ENCODE results near the gene DPF3.

DNA sequence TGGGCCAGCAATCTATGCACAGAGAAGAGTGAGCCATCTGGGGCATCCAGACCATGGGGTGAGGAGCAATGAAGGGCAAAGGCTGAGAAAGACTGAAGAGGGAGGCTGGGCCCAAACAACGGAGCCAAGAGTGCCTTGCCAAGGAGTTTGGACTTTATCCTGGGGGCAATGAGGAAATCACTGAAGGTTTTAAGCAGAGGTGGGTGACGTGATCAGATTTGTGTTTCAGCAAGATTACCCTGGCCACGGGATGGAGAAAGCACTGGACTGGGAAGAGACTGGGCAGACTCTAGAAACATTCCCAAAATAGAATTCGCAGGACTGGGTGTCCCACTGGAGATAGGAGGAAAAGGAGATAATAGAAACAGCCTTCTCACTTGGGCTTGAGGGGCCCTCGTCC lies 65.3 kb downstream of the DPF3 start:
- TF ChIP-seq, protein P1, sequence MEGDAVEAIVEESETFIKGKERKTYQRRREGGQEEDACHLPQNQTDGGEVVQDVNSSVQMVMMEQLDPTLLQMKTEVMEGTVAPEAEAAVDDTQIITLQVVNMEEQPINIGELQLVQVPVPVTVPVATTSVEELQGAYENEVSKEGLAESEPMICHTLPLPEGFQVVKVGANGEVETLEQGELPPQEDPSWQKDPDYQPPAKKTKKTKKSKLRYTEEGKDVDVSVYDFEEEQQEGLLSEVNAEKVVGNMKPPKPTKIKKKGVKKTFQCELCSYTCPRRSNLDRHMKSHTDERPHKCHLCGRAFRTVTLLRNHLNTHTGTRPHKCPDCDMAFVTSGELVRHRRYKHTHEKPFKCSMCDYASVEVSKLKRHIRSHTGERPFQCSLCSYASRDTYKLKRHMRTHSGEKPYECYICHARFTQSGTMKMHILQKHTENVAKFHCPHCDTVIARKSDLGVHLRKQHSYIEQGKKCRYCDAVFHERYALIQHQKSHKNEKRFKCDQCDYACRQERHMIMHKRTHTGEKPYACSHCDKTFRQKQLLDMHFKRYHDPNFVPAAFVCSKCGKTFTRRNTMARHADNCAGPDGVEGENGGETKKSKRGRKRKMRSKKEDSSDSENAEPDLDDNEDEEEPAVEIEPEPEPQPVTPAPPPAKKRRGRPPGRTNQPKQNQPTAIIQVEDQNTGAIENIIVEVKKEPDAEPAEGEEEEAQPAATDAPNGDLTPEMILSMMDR (IDR thresholded peaks at IDR 0.05): no peak
- TF ChIP-seq, protein P2, sequence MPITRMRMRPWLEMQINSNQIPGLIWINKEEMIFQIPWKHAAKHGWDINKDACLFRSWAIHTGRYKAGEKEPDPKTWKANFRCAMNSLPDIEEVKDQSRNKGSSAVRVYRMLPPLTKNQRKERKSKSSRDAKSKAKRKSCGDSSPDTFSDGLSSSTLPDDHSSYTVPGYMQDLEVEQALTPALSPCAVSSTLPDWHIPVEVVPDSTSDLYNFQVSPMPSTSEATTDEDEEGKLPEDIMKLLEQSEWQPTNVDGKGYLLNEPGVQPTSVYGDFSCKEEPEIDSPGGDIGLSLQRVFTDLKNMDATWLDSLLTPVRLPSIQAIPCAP (CRISPR knock-in tag; IDR thresholded peaks at IDR 0.05): no peak
- TF ChIP-seq, protein P3, sequence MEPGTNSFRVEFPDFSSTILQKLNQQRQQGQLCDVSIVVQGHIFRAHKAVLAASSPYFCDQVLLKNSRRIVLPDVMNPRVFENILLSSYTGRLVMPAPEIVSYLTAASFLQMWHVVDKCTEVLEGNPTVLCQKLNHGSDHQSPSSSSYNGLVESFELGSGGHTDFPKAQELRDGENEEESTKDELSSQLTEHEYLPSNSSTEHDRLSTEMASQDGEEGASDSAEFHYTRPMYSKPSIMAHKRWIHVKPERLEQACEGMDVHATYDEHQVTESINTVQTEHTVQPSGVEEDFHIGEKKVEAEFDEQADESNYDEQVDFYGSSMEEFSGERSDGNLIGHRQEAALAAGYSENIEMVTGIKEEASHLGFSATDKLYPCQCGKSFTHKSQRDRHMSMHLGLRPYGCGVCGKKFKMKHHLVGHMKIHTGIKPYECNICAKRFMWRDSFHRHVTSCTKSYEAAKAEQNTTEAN (CRISPR knock-in tag; IDR thresholded peaks at IDR 0.05): no peak
- TF ChIP-seq, protein P4, sequence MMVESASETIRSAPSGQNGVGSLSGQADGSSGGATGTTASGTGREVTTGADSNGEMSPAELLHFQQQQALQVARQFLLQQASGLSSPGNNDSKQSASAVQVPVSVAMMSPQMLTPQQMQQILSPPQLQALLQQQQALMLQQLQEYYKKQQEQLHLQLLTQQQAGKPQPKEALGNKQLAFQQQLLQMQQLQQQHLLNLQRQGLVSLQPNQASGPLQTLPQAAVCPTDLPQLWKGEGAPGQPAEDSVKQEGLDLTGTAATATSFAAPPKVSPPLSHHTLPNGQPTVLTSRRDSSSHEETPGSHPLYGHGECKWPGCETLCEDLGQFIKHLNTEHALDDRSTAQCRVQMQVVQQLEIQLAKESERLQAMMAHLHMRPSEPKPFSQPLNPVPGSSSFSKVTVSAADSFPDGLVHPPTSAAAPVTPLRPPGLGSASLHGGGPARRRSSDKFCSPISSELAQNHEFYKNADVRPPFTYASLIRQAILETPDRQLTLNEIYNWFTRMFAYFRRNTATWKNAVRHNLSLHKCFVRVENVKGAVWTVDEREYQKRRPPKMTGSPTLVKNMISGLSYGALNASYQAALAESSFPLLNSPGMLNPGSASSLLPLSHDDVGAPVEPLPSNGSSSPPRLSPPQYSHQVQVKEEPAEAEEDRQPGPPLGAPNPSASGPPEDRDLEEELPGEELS (CRISPR knock-in tag; IDR thresholded peaks at IDR 0.05): no peak
- TF ChIP-seq, protein P5, sequence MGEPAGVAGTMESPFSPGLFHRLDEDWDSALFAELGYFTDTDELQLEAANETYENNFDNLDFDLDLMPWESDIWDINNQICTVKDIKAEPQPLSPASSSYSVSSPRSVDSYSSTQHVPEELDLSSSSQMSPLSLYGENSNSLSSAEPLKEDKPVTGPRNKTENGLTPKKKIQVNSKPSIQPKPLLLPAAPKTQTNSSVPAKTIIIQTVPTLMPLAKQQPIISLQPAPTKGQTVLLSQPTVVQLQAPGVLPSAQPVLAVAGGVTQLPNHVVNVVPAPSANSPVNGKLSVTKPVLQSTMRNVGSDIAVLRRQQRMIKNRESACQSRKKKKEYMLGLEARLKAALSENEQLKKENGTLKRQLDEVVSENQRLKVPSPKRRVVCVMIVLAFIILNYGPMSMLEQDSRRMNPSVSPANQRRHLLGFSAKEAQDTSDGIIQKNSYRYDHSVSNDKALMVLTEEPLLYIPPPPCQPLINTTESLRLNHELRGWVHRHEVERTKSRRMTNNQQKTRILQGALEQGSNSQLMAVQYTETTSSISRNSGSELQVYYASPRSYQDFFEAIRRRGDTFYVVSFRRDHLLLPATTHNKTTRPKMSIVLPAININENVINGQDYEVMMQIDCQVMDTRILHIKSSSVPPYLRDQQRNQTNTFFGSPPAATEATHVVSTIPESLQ (CRISPR knock-in tag; IDR thresholded peaks at IDR 0.05): no peak
- TF ChIP-seq ZNF232 (CRISPR knock-in tag; IDR thresholded peaks at IDR 0.05) (no peak), NR2C2 (CRISPR knock-in tag; IDR thresholded peaks at IDR 0.05) (no peak), JUN (CRISPR knock-in tag; IDR thresholded peaks at IDR 0.05) (no peak), KAT7 (CRISPR knock-in tag; IDR thresholded peaks at IDR 0.05; ENCODE audit: borderline replicate concordance) (no peak), ETV6 (CRISPR knock-in tag; IDR thresholded peaks at IDR 0.05) (no peak)
- TF ChIP-seq, protein P6, sequence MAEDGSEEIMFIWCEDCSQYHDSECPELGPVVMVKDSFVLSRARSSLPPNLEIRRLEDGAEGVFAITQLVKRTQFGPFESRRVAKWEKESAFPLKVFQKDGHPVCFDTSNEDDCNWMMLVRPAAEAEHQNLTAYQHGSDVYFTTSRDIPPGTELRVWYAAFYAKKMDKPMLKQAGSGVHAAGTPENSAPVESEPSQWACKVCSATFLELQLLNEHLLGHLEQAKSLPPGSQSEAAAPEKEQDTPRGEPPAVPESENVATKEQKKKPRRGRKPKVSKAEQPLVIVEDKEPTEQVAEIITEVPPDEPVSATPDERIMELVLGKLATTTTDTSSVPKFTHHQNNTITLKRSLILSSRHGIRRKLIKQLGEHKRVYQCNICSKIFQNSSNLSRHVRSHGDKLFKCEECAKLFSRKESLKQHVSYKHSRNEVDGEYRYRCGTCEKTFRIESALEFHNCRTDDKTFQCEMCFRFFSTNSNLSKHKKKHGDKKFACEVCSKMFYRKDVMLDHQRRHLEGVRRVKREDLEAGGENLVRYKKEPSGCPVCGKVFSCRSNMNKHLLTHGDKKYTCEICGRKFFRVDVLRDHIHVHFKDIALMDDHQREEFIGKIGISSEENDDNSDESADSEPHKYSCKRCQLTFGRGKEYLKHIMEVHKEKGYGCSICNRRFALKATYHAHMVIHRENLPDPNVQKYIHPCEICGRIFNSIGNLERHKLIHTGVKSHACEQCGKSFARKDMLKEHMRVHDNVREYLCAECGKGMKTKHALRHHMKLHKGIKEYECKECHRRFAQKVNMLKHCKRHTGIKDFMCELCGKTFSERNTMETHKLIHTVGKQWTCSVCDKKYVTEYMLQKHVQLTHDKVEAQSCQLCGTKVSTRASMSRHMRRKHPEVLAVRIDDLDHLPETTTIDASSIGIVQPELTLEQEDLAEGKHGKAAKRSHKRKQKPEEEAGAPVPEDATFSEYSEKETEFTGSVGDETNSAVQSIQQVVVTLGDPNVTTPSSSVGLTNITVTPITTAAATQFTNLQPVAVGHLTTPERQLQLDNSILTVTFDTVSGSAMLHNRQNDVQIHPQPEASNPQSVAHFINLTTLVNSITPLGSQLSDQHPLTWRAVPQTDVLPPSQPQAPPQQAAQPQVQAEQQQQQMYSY (CRISPR knock-in tag; IDR thresholded peaks at IDR 0.05): no peak
- TF ChIP-seq, protein P7, sequence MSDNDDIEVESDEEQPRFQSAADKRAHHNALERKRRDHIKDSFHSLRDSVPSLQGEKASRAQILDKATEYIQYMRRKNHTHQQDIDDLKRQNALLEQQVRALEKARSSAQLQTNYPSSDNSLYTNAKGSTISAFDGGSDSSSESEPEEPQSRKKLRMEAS (CRISPR knock-in tag; IDR thresholded peaks at IDR 0.05): no peak
- TF ChIP-seq, protein P8, sequence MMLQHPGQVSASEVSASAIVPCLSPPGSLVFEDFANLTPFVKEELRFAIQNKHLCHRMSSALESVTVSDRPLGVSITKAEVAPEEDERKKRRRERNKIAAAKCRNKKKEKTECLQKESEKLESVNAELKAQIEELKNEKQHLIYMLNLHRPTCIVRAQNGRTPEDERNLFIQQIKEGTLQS (CRISPR knock-in tag; conservative IDR thresholded peaks at IDR 0.05): no peak
- TF ChIP-seq, protein P9, sequence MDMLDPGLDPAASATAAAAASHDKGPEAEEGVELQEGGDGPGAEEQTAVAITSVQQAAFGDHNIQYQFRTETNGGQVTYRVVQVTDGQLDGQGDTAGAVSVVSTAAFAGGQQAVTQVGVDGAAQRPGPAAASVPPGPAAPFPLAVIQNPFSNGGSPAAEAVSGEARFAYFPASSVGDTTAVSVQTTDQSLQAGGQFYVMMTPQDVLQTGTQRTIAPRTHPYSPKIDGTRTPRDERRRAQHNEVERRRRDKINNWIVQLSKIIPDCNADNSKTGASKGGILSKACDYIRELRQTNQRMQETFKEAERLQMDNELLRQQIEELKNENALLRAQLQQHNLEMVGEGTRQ (CRISPR knock-in tag; IDR thresholded peaks at IDR 0.05): no peak
